ENCODE measurements around the gene OR5K2. TPM values are rescaled to one million over a fixed set of nuclear protein-coding genes. Genes with fewer than 3 reads are reported as not detected.

The OR5K2 gene
- total RNA-seq, 1 experiment from 2014 or later, result not detected

DNA sequence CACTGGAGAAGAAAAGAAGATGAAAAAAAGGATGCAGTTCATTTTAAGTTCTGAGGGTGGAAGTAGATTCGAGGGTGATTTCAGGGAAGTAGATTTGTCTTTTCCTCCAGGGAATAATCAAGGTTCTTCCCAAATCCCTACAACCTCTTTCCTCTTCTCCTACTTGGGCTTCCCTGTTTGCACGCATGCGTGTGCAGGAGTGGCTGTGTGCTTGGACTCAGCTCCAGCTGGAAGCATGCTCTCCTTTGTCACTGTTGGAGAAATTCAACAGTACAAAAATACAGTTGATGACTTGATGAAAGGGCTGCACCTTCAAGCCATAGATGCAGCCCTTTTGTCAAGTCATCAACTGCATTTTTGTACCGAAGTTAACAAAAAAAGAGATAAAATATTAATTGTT lies 3.8 kb downstream of the OR5K2 start:
- ATAC-seq (no peak), DNase-seq (ENCODE audit: low spot score) (no peak)
- H3K9me3 Mint-ChIP-seq, result 0 out of 2 replicates have a peak, but pooled peaks cover 3% of the 10 kb centered on the region
- H3K4me1 Mint-ChIP-seq, result no peaks in the 10 kb centered on the region
- H3K4me3 Mint-ChIP-seq, result no peak overlapping the region
- POLR2A ChIA-PET, result no interaction called here
- H3K27ac Mint-ChIP-seq, result no peak overlapping the region
- TF ChIP-seq, protein P1, sequence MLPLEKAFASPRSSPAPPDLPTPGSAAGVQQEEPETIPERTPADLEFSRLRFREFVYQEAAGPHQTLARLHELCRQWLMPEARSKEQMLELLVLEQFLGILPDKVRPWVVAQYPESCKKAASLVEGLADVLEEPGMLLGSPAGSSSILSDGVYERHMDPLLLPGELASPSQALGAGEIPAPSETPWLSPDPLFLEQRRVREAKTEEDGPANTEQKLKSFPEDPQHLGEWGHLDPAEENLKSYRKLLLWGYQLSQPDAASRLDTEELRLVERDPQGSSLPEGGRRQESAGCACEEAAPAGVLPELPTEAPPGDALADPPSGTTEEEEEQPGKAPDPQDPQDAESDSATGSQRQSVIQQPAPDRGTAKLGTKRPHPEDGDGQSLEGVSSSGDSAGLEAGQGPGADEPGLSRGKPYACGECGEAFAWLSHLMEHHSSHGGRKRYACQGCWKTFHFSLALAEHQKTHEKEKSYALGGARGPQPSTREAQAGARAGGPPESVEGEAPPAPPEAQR (CRISPR knock-in tag; IDR thresholded peaks at IDR 0.05), result no peak
- TF ChIP-seq, protein P2, sequence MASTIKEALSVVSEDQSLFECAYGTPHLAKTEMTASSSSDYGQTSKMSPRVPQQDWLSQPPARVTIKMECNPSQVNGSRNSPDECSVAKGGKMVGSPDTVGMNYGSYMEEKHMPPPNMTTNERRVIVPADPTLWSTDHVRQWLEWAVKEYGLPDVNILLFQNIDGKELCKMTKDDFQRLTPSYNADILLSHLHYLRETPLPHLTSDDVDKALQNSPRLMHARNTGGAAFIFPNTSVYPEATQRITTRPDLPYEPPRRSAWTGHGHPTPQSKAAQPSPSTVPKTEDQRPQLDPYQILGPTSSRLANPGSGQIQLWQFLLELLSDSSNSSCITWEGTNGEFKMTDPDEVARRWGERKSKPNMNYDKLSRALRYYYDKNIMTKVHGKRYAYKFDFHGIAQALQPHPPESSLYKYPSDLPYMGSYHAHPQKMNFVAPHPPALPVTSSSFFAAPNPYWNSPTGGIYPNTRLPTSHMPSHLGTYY (CRISPR knock-in tag; IDR thresholded peaks at IDR 0.05), result no peak
- TF ChIP-seq ZNF671 (CRISPR knock-in tag; IDR thresholded peaks at IDR 0.05), result no peak
- TF ChIP-seq, protein P3, sequence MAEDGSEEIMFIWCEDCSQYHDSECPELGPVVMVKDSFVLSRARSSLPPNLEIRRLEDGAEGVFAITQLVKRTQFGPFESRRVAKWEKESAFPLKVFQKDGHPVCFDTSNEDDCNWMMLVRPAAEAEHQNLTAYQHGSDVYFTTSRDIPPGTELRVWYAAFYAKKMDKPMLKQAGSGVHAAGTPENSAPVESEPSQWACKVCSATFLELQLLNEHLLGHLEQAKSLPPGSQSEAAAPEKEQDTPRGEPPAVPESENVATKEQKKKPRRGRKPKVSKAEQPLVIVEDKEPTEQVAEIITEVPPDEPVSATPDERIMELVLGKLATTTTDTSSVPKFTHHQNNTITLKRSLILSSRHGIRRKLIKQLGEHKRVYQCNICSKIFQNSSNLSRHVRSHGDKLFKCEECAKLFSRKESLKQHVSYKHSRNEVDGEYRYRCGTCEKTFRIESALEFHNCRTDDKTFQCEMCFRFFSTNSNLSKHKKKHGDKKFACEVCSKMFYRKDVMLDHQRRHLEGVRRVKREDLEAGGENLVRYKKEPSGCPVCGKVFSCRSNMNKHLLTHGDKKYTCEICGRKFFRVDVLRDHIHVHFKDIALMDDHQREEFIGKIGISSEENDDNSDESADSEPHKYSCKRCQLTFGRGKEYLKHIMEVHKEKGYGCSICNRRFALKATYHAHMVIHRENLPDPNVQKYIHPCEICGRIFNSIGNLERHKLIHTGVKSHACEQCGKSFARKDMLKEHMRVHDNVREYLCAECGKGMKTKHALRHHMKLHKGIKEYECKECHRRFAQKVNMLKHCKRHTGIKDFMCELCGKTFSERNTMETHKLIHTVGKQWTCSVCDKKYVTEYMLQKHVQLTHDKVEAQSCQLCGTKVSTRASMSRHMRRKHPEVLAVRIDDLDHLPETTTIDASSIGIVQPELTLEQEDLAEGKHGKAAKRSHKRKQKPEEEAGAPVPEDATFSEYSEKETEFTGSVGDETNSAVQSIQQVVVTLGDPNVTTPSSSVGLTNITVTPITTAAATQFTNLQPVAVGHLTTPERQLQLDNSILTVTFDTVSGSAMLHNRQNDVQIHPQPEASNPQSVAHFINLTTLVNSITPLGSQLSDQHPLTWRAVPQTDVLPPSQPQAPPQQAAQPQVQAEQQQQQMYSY (CRISPR knock-in tag; IDR thresholded peaks at IDR 0.05), result no peak
- TF ChIP-seq NFYB (CRISPR knock-in tag; conservative IDR thresholded peaks at IDR 0.05; ENCODE audit: low read depth), result no peak
- TF ChIP-seq, protein P4, sequence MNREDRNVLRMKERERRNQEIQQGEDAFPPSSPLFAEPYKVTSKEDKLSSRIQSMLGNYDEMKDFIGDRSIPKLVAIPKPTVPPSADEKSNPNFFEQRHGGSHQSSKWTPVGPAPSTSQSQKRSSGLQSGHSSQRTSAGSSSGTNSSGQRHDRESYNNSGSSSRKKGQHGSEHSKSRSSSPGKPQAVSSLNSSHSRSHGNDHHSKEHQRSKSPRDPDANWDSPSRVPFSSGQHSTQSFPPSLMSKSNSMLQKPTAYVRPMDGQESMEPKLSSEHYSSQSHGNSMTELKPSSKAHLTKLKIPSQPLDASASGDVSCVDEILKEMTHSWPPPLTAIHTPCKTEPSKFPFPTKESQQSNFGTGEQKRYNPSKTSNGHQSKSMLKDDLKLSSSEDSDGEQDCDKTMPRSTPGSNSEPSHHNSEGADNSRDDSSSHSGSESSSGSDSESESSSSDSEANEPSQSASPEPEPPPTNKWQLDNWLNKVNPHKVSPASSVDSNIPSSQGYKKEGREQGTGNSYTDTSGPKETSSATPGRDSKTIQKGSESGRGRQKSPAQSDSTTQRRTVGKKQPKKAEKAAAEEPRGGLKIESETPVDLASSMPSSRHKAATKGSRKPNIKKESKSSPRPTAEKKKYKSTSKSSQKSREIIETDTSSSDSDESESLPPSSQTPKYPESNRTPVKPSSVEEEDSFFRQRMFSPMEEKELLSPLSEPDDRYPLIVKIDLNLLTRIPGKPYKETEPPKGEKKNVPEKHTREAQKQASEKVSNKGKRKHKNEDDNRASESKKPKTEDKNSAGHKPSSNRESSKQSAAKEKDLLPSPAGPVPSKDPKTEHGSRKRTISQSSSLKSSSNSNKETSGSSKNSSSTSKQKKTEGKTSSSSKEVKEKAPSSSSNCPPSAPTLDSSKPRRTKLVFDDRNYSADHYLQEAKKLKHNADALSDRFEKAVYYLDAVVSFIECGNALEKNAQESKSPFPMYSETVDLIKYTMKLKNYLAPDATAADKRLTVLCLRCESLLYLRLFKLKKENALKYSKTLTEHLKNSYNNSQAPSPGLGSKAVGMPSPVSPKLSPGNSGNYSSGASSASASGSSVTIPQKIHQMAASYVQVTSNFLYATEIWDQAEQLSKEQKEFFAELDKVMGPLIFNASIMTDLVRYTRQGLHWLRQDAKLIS (CRISPR knock-in tag; IDR thresholded peaks at IDR 0.05; ENCODE audit: borderline replicate concordance), result no peak
- TF ChIP-seq ZNF423 (CRISPR knock-in tag; IDR thresholded peaks at IDR 0.05), result no peak
- no peak for TF ChIP-seq ESRRA (CRISPR knock-in tag; IDR thresholded peaks at IDR 0.05; ENCODE audit: borderline replicate concordance)
- TF ChIP-seq FOXP1 (CRISPR knock-in tag; IDR thresholded peaks at IDR 0.05; ENCODE audit: borderline replicate concordance), result no peak
- no peaks in the 10 kb centered on the region for H3K36me3 Mint-ChIP-seq
- CTCF ChIA-PET, result no interaction called here
- no peaks in the 10 kb centered on the region for H3K27me3 Mint-ChIP-seq (ENCODE audit: low read depth)

DNA sequence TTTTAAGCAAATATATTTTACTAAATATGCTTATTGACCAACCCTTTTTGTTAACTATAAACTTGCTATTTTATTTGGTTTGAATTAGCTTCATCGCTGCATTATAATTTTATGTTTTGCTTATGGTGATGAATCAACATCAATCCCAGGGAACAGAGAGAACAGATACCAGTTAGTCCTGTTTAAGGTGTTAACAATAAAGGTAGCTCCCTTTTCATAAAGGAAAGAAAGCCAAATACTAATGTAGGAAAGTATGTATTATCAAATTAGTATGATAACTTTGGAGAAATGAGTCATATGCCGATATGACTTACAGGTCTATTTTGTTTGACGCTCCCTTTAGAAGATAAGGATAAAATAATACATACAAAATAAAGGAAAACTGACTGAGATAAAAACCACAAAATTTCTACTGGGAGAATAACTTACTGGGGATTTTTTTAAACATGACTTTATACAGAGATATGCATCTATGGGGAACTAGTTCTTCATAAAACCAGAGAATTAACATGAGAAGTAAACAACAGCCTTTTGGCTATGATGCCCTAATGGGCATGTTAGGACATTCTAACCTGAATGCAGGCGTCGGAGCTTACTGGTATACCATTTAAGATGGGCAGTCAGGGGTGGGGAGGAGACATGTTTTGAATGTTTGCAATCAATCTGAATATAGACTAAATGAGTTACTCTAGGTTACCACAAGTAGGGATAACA lies 4.5 kb downstream of the OR5K2 start:
- DNase-seq (ENCODE audit: low spot score) (no peak), ATAC-seq (no peak)
- CTCF ChIA-PET, result no interaction called here
- Mint-ChIP-seq H3K27me3 (ENCODE audit: low read depth) (no peaks in the 10 kb centered on the region), H3K4me3 (no peak overlapping the region), H3K27ac (no peak overlapping the region), H3K4me1 (no peaks in the 10 kb centered on the region), H3K36me3 (0 out of 2 replicates have a peak, but pooled peaks cover 5% of the 10 kb centered on the region), H3K9me3 (peaks cover 8% of the 10 kb centered on the region; the same call in 1 of the 2 replicates)
- POLR2A ChIA-PET, result no interaction called here
- TF ChIP-seq NFATC4 (CRISPR knock-in tag; IDR thresholded peaks at IDR 0.05) (no peak), CREM (CRISPR knock-in tag; IDR thresholded peaks at IDR 0.05) (no peak), ESRRA (CRISPR knock-in tag; IDR thresholded peaks at IDR 0.05; ENCODE audit: borderline replicate concordance) (no peak), ZNF317 (CRISPR knock-in tag; IDR thresholded peaks at IDR 0.05; ENCODE audit: borderline replicate concordance, low read depth) (no peak), HMGA2 (CRISPR knock-in tag; IDR thresholded peaks at IDR 0.05) (no peak), ZNF671 (CRISPR knock-in tag; IDR thresholded peaks at IDR 0.05) (no peak), FOXP1 (CRISPR knock-in tag; IDR thresholded peaks at IDR 0.05; ENCODE audit: borderline replicate concordance) (no peak)
- TF ChIP-seq, protein P5, sequence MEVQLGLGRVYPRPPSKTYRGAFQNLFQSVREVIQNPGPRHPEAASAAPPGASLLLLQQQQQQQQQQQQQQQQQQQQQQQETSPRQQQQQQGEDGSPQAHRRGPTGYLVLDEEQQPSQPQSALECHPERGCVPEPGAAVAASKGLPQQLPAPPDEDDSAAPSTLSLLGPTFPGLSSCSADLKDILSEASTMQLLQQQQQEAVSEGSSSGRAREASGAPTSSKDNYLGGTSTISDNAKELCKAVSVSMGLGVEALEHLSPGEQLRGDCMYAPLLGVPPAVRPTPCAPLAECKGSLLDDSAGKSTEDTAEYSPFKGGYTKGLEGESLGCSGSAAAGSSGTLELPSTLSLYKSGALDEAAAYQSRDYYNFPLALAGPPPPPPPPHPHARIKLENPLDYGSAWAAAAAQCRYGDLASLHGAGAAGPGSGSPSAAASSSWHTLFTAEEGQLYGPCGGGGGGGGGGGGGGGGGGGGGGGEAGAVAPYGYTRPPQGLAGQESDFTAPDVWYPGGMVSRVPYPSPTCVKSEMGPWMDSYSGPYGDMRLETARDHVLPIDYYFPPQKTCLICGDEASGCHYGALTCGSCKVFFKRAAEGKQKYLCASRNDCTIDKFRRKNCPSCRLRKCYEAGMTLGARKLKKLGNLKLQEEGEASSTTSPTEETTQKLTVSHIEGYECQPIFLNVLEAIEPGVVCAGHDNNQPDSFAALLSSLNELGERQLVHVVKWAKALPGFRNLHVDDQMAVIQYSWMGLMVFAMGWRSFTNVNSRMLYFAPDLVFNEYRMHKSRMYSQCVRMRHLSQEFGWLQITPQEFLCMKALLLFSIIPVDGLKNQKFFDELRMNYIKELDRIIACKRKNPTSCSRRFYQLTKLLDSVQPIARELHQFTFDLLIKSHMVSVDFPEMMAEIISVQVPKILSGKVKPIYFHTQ (CRISPR knock-in tag; IDR thresholded peaks at IDR 0.05), result no peak
- TF ChIP-seq, protein P6, sequence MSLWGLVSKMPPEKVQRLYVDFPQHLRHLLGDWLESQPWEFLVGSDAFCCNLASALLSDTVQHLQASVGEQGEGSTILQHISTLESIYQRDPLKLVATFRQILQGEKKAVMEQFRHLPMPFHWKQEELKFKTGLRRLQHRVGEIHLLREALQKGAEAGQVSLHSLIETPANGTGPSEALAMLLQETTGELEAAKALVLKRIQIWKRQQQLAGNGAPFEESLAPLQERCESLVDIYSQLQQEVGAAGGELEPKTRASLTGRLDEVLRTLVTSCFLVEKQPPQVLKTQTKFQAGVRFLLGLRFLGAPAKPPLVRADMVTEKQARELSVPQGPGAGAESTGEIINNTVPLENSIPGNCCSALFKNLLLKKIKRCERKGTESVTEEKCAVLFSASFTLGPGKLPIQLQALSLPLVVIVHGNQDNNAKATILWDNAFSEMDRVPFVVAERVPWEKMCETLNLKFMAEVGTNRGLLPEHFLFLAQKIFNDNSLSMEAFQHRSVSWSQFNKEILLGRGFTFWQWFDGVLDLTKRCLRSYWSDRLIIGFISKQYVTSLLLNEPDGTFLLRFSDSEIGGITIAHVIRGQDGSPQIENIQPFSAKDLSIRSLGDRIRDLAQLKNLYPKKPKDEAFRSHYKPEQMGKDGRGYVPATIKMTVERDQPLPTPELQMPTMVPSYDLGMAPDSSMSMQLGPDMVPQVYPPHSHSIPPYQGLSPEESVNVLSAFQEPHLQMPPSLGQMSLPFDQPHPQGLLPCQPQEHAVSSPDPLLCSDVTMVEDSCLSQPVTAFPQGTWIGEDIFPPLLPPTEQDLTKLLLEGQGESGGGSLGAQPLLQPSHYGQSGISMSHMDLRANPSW (CRISPR knock-in tag; conservative IDR thresholded peaks at IDR 0.05; ENCODE audit: low read depth), result no peak

Measured in WTC11 (cell line).